PC-3 (cell line): ENCODE measurements around the gene COL25A1.

Source experiments
- CTCF ChIP-seq: fragments of 300-600 bp; sonication (generic); conservative IDR thresholded peaks from 2 replicates; pipeline ENCODE4 v1.5.1; 2017; ENCODE audit warnings: antibody characterized with exemption, low read depth, mild to moderate bottlenecking, low read length
- EZH2 ChIP-seq: fragments of 300-600 bp; sonication (generic); IDR thresholded peaks from one replicate; pipeline ENCODE4 v1.6.1; 2017; ENCODE audit warnings: antibody characterized with exemption, mild to moderate bottlenecking, low read length; ENCODE audit not compliant: unreplicated experiment
- EZH2phosphoT487 ChIP-seq: fragments of 300-600 bp; sonication (generic); IDR thresholded peaks from 2 replicates; pipeline ENCODE4 v1.6.1; 2018; ENCODE audit warnings: mild to moderate bottlenecking, antibody characterized with exemption, low read length, borderline replicate concordance

GRCh38 chr4:109121561-109121960 lies 180.9 kb downstream of the COL25A1 start:
- TF ChIP-seq CTCF (no peak), EZH2 (no peak), EZH2phosphoT487 (no peak)
